Measurements from ENCODE around the gene ARHGAP5.

The ARHGAP5 gene

GRCh38 chr14:32206552-32206951, 129.4 kb downstream of the ARHGAP5 start:
- TF ChIP-seq CTCF (IDR thresholded peaks at IDR 0.05) (no peak), ZFX (IDR thresholded peaks at IDR 0.05; ENCODE audit: borderline replicate concordance) (no peak)
- H3K27ac ChIP-seq = no peak overlapping the region

GRCh38 chr14:32208490-32208889, 131.4 kb downstream of the ARHGAP5 start:
- H3K27ac ChIP-seq = no peak overlapping the region
- no peak for TF ChIP-seq ZFX (IDR thresholded peaks at IDR 0.05; ENCODE audit: borderline replicate concordance)
- TF ChIP-seq CTCF (IDR thresholded peaks at IDR 0.05) = no peak
